Upper lobe of left lung (tissue), 4 donors: ENCODE measurements around the gene MS4A10.

Experiments
- POLR2AphosphoS5 ChIP-seq, 2 donors: sonication (generic); formaldehyde crosslinking; IDR thresholded peaks; one replicate each; pipeline ENCODE4 v1.5.1; 2017; ENCODE audit warnings: antibody characterized with exemption in 2 of 2
- TF ChIP-seq, protein P1 (sequence below), 6 experiments: fragments of 450-650 bp in 4 of 6; fragments of 200-600 bp in 2 of 6; sonication (generic) in 2 of 6; IDR thresholded peaks; one replicate each; pipeline ENCODE4 v1.5.1; 2016 to 2019; ENCODE audit warnings: antibody characterized with exemption in 6 of 6

DNA sequence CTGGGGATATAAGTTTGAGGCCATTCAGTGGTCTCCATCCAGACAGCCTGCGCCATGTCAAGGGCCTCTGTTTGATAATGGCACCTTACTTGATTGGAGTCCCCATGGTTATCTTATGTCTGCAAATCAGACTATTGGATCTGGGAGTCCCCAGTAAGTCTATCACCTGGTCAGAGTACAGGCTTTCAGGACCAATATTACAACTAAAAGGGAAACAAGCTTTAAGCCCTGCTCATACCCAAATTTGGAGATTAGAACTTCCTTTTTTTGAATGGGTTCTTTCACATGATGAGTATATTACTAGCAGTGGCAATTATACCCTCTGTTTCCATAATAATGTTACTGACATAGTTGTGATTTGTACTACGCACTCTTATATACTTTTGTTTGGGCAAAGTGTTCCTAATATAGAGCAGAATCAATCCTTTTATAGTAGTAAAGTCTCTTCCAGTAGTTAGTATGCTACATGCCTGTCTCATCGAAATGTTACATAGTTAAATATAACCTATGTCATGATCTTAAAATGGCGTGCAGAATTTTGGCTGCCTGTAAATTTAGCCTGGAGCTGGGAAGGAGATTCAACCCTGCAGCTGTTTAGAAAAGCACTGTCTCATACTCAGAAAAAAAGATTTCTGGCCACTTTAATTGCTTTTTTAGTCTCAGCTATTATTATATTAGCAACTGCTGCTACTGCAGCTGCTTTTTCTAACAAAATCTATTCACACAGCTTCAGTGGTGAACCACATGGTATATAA, 23.5 kb upstream of the MS4A10 start:
- TF ChIP-seq POLR2AphosphoS5 (IDR thresholded peaks at IDR 0.05): no peak
- TF ChIP-seq, protein P1, sequence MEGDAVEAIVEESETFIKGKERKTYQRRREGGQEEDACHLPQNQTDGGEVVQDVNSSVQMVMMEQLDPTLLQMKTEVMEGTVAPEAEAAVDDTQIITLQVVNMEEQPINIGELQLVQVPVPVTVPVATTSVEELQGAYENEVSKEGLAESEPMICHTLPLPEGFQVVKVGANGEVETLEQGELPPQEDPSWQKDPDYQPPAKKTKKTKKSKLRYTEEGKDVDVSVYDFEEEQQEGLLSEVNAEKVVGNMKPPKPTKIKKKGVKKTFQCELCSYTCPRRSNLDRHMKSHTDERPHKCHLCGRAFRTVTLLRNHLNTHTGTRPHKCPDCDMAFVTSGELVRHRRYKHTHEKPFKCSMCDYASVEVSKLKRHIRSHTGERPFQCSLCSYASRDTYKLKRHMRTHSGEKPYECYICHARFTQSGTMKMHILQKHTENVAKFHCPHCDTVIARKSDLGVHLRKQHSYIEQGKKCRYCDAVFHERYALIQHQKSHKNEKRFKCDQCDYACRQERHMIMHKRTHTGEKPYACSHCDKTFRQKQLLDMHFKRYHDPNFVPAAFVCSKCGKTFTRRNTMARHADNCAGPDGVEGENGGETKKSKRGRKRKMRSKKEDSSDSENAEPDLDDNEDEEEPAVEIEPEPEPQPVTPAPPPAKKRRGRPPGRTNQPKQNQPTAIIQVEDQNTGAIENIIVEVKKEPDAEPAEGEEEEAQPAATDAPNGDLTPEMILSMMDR (IDR thresholded peaks at IDR 0.05): no peak
